Myocyte (in vitro differentiated cells): Measurements from ENCODE around the gene LANCL2. TPM values are rescaled to one million over a fixed set of nuclear protein-coding genes. Genes with fewer than 3 reads are reported as not detected.
A peak's percentile ranks its signal among the peaks of the same experiment; 100 is the strongest.
"Not testable (repeated sequence)": the region's sequence is repeated elsewhere in the genome, so short reads cannot be mapped to it uniquely, and the experiment has no call there.

ENCODE experiments used
- DNase-seq: peaks from one replicate; pipeline ENCODE4 v3.0.0-alpha.2; 2012; ENCODE audit warnings: low read depth
- polyA plus RNA-seq: library from polyadenylated mRNA; unstranded; fragments of >200 nt; gene quantifications from one replicate; pipeline ENCODE4 v1.2.1, GENCODE V29; 2012; ENCODE audit warnings: missing spikeins
- total RNA-seq: library from RNA; depleted of rRNA; stranded (reverse); fragments of >200 nt; gene quantifications from 2 replicates; pipeline ENCODE4 v1.2.3, GENCODE V29; 2014

LANCL2 gene
- total RNA-seq = 28.5 and 36.4 TPM in 2 replicates
- 56.1 TPM for polyA plus RNA-seq

- DNase-seq = peak; percentile 70
These were observed at the start of gene LANCL2 for GRCh38 chr7:55365205-55365674. Gene LANCL2 (plus strand): TSS chr7:55365337. CDS start chr7:55366026, 689 bp downstream.

DNA sequence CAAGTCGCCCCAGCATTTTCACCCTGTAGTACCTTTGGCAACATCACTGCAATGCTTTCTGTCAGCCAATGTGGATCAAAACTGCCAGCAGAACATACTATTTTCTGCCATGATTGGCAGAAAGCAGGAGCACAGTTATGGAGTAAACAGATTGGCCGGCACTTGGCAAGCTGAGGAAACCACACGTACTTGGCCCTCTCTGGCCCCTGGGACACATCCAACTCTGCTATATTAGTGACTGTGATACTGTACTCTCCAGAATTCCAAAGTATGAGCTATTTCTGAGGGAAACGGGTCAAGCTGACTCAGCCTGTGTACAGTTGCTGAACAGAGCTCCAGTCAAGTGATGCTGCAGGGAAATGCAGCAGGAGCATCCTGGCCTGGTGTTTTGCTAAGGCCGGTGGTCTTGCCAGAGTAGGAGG lies 39.8 kb upstream of the LANCL2 start:
- peak; percentile 99 for DNase-seq

DNA sequence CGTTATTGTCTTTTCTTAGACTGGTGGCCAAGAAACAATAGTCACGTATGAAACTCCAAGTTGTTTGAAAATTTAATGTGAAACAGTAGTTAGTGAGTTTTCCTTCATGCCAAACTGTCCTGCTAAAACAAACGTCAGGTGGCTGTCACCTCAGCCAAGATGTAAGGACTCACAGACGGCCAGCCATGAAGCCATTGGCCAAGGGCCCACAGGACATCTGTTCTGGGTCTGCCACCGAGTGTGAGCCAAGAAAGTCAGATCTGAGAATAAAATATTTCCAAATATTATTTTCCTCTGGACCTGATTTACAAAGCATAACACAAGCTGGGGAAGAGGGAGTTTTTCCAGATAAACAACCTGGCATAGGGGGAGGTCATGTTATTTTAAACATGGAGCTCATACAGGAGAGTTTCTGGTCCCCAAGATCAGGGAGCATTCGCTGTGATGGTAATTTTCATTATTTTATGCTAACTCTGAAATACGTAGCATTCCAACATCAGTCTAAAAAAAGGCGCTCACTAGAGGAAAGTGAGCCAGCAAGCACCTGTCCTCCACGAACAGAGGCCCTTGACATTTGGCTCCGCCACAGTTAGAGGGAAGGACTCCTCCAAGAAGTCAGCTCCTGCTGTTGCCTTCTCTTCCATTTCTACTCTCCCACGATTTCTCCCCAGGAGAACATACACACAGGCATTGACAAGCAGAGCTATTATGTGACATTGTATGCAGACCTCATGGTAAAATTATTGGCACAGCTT lies 38.9 kb upstream of the LANCL2 start:
- peak; percentile 71 for DNase-seq

DNA sequence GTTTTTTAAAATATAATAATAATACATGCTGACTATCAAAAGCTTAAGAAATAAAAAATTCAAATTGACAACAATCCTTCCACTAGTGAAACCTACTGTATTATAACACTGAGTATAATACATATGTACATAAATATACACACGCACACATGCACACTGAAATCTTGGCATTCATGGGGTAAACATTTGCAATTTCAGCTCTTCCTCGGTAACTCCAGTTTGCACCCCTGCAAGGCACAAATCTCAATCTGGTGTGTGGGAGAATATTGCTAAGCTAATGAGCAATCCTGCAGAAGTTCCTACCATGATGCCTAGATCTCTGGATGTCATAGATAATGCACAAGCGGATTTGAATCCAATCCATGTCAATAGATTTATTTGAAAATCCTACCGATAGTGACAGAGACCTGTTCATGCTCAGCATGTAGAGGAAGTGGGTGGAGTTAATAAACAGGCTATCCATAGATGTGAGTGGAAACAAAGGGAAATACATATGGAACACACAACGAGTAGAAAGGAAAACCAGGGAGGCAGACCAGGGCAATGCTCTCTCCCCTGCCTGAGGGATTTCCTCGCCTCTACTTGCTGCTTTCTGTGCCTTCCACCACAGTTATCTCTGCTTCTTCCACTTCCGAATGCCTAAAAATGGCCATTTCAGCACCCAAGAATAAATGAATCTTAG lies 38.1 kb upstream of the LANCL2 start:
- no peak for DNase-seq

- DNase-seq = peak; percentile 74
These were observed 30.0 kb upstream of the LANCL2 start for GRCh38 chr7:55335151-55335550.

DNA sequence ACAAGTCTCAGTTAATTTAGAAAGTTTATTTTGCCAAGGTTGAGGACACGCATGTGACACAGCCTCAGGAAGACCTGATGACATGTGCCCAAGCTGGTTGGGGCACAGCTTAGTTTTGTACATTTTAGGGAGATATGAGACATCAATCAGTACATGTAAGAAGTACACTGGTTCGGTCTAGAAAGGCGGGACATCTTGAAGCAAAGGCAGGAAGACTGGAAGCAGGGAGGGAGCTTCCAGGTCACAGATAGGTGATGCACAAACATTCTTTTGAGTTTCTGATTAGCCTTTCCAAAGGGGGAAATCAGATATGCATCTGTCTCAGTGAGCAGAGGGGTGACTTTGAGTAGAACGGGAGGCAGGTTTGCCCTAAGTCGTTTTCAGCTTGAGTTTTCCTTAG lies 29.4 kb upstream of the LANCL2 start:
- DNase-seq = no peak

GRCh38 chr7:55336540-55336939 lies 28.6 kb upstream of the LANCL2 start:
- DNase-seq = no peak

- no peak for DNase-seq
These were observed 25.8 kb upstream of the LANCL2 start for GRCh38 chr7:55339033-55340000.

DNA sequence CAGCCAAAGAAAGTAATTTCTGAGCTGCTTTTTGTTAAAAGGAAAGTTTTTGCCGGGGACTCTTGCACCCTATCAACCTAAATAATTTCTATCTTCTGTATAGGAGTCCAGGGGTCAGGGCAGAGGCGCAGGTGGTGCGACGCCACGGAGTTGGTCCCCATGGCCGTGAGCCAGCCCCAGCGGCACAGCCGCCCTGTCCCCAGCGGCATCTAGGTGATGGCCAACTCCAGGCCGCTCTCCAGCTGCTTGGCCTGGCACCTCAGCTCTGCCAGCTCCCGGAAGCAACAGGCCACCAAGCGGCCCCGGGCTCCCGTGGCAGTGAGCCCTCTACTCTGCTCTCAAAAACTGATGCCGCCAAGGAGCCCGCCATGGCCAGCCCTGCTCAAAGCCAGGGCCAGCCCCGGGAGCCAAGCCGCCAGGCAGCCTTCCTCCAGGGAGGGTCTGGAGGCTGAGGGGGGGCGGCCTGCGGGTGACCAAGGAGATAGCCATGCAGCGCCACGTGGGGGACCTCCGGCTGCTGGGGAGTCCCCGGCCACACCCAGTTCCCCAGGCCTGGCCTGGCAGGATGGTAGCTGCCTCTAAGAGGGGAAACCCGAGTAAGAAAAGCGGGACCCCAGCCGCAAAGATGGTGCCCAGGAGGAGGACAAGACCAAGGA lies 22.8 kb upstream of the LANCL2 start:
- DNase-seq = no peak

GRCh38 chr7:55343002-55343781 lies 21.9 kb upstream of the LANCL2 start:
- DNase-seq = no peak

GRCh38 chr7:55343860-55344606 lies 21.1 kb upstream of the LANCL2 start:
- no peak for DNase-seq

- DNase-seq = no peak
These were observed 20.3 kb upstream of the LANCL2 start for GRCh38 chr7:55344840-55345239.

DNA sequence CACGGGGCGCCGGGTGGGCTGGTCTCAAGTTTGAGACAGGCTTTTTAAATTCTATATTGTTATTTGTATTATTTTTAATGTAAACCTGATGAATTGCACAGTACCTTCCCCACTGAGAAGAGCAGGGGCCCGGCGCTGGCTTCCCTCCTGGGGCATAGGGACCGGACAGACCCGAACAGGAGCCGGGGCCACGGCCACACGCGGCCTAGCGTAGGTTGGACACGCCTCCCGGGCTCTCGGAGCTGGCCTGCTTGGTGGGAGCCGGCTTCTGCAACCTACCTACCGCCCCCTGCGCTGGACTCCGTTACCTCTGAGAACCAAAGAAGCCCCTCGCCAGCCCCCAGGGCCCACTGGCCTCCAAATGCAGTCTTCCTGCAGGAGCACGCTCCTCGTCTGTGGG lies 19.8 kb upstream of the LANCL2 start:
- DNase-seq = no peak

DNA sequence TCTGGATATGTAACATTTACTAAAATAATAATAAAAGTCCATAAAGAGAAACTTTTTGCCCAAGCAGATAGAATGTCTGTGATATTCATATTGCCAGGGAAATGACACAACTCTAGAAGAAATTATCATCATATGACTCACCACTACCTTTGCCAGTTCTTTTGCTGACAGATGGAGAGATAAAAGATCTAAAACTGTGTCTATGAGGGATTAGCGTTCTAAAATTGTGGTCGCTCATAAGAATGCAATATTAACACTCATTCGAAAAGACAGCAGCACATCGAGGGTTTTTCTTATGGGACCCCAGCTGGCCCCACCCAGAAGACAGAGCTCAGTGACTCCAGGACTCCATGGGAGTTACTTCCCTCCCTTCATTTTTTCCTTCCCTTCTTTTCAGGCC lies 16.6 kb upstream of the LANCL2 start:
- peak; percentile 75 for DNase-seq

DNA sequence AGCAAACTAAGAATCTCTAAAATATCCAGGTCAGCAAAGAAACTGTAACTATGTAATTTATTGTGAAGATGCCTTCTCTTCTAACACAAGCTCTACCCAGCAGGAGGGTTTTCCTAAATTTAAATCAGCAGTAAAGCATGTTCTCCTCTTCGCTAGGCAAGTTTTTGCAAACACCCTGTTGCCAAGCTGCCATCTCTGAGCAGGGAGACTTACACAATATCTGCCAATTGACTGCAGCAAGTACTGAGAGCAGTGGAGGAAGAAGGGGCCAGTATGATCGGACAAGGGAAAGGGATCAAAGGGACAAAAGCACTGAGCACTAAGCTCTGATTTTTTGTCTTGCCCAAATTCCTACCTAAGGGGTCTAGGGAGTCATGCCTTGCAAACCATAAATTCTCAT lies 16.0 kb upstream of the LANCL2 start:
- peak; percentile 41 for DNase-seq

DNA sequence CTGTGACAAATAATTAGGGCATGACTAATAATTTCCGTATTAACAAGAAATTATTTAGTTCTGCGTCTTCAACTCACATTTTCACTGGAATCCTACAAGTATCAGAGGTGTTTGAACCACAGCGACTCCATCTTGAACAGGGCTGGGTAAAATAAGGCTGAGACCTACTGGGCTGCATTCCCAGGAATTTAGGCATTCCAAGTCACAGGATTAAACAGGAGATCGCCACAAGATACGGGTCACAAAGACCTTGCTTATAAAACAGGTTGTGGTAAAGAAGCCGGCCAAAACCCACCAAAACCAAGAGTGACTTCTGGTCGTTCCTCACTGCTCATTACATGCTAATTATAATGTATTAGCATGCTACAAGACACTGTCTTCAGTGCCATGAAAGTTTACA lies 14.9 kb upstream of the LANCL2 start:
- no peak for DNase-seq

- peak; percentile 80 for DNase-seq
These were observed 13.9 kb upstream of the LANCL2 start for GRCh38 chr7:55351263-55351662.

DNA sequence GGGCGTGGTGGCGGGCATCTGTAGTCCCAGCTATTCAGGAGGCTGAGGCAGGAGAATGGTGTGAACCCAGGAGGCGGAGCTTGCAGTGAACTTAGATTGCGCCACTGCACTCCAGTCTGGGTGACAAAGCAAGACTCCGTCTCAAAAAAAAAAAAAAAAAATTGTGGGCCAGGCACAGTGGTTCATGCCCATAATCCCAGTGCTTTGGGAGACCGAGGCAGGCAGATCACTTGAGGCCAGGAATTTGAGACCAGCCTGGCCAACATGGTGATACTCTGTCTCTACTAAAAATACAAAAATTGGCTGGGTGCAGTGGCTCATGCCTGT lies 12.2 kb upstream of the LANCL2 start:
- not testable (repeated sequence) for DNase-seq

GRCh38 chr7:55360486-55360885 lies 4.7 kb upstream of the LANCL2 start:
- DNase-seq = peak; percentile 50

DNA sequence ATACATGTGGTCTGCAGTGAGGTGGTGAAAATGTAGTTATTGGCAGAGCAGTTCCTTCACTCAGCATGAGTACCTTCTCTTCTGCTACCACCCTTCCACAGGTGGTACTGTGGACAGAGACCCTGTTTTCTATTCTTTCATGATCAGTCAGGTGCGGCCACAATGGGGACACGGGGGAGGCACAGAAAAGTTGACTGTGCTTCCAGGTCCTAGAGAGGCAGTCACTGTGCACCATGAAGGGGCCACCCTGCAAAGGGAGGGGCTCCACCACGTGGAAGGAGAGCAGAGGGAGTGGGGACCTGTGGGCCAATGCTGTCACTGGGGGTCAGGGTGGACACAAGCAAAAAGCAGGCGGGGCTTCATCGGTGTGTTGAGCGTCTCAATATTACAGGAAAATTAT lies 3.6 kb upstream of the LANCL2 start:
- DNase-seq = no peak
